ENCODE results near the gene TRAF5. TPM values are rescaled to one million over a fixed set of nuclear protein-coding genes. Genes with fewer than 3 reads are reported as not detected.

The TRAF5 gene
- total RNA-seq, 2 experiments from 2014 or later = 40.6 to 42.5 TPM

DNA sequence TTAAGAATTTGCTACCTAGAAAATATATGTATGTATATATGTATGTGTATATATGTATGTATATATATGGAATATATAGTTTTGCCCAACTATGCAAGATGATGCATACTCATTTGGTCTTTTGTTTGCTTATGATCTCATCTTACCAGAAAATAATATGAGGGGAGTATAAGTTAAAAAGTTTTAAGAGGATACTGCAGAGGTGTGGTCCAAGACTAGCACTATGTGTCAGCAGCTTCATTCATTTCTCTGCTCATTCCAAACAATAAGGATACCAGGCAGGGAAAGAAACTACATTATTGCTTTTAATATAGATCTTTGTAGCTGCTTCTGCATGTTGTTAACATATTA lies 44.6 kb upstream of the TRAF5 start:
- peak; percentile 57 for ATAC-seq
- Mint-ChIP-seq H3K27me3 (no peaks in the 10 kb centered on the region), H3K27ac (no peak overlapping the region), H3K4me1 (ENCODE audit: low read depth) (peaks cover 10% of the 10 kb centered on the region), H3K9me3 (no peaks in the 10 kb centered on the region), H3K36me3 (ENCODE audit: low read depth) (peaks cover 21% of the 10 kb centered on the region), H3K4me3 (no peak overlapping the region)
- CTCF ChIA-PET = interaction anchor here (0.7 to 1.5 kb wide), 3 partner anchors 42 to 233 kb away, joined by 3 read pairs; no protein-coding TSS in a partner anchor
- no peak for DNase-seq
- TF ChIP-seq, protein P1, sequence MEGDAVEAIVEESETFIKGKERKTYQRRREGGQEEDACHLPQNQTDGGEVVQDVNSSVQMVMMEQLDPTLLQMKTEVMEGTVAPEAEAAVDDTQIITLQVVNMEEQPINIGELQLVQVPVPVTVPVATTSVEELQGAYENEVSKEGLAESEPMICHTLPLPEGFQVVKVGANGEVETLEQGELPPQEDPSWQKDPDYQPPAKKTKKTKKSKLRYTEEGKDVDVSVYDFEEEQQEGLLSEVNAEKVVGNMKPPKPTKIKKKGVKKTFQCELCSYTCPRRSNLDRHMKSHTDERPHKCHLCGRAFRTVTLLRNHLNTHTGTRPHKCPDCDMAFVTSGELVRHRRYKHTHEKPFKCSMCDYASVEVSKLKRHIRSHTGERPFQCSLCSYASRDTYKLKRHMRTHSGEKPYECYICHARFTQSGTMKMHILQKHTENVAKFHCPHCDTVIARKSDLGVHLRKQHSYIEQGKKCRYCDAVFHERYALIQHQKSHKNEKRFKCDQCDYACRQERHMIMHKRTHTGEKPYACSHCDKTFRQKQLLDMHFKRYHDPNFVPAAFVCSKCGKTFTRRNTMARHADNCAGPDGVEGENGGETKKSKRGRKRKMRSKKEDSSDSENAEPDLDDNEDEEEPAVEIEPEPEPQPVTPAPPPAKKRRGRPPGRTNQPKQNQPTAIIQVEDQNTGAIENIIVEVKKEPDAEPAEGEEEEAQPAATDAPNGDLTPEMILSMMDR (IDR thresholded peaks at IDR 0.05) = no peak
- POLR2A ChIA-PET = interaction anchor here (1.0 kb wide), 1 partner anchor 31 kb away, joined by 3 read pairs; no protein-coding TSS in a partner anchor
- intact Hi-C loops (cut with micrococcal nuclease) = no loop called here

DNA sequence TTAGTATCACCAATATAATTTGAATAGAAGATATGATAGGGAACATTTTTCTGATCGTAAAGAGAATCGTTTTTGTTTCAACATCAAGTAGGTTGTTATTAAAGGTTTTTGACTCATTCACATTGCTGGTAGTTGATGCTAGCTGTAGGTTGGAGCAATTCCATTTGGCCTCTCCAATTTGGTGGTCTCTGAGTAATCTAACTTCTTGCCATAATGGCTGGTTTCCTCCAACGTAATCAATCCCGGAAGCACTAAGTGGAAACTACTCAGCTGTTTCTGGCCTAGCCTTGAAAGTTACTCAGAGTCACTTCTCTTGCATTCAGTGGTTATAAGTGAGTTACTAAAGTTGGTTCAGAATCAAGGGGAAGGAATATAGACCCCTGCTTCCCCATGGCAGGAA lies 41.4 kb upstream of the TRAF5 start:
- DNase-seq (no peak), ATAC-seq (no peak)
- H3K9me3 Mint-ChIP-seq = no peaks in the 10 kb centered on the region
- H3K4me3 Mint-ChIP-seq = no peak overlapping the region
- H3K27ac Mint-ChIP-seq = no peak overlapping the region
- no peaks in the 10 kb centered on the region for H3K27me3 Mint-ChIP-seq
- ChIA-PET CTCF (interaction anchor here (1.3 to 2.0 kb wide), 2 partner anchors 28 to 39 kb away, joined by 3 to 5 read pairs; no protein-coding TSS in a partner anchor), POLR2A (interaction anchor here (1.5 kb wide), 1 partner anchor 12 kb away, joined by 5 read pairs; no protein-coding TSS in a partner anchor)
- peaks cover 4% of the 10 kb centered on the region for H3K4me1 Mint-ChIP-seq (ENCODE audit: low read depth)
- TF ChIP-seq, protein P1 (IDR thresholded peaks at IDR 0.05) = no peak
- intact Hi-C loops (cut with micrococcal nuclease) = no loop called here
- H3K36me3 Mint-ChIP-seq (ENCODE audit: low read depth) = peaks cover 26% of the 10 kb centered on the region

DNA sequence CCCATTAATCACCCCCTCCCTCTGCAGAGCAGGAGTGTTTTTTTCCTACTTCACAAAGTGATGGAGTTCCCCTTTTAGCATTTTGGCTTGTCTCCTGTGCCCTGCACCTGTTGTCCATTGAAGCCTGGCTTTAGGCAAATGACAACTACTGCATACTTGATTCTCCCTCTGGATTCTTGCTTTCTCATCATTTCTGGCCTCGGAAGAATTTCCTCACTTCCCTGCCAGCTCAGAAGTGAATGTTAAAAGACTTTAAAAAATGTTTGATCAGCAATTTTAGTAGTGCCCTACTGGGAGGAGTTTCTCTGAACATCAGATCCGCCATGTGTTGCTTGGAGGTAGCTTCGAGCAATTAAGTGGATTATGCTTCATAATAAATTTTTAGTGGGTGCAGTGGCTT lies 39.4 kb upstream of the TRAF5 start:
- DNase-seq (no peak), ATAC-seq (no peak)
- Mint-ChIP-seq H3K27ac (no peak overlapping the region), H3K4me3 (no peak overlapping the region), H3K27me3 (no peaks in the 10 kb centered on the region), H3K36me3 (ENCODE audit: low read depth) (peaks cover 31% of the 10 kb centered on the region), H3K4me1 (ENCODE audit: low read depth) (peaks cover 6% of the 10 kb centered on the region), H3K9me3 (no peaks in the 10 kb centered on the region)
- ChIA-PET CTCF (no interaction called here), POLR2A (no interaction called here)
- intact Hi-C loops (cut with micrococcal nuclease) = no loop called here
- TF ChIP-seq, protein P1 (IDR thresholded peaks at IDR 0.05) = no peak

DNA sequence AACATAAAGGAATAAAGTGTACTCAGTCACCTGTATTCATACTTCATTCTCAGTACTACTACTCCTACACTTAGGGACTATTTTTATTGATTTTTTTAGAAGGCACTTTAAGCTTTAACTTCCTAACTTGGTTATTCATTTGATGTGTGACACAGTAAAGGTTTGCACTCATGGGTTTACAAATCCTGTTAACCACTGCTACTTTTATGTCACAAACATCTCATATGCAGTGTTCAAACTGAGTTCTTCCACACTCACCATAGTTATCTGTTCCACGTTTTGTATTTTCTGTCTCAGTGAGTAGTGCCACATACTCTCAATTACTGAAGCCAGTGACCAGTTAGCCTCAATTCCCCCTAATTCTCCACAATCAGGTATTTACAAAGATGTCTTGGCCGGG lies 34.2 kb upstream of the TRAF5 start:
- no peak overlapping the region for H3K4me3 Mint-ChIP-seq
- peaks cover 17% of the 10 kb centered on the region for H3K4me1 Mint-ChIP-seq (ENCODE audit: low read depth)
- POLR2A ChIA-PET = interaction anchor here (0.9 kb wide), 1 partner anchor 34 kb away, joined by 3 read pairs; no protein-coding TSS in a partner anchor
- no peaks in the 10 kb centered on the region for H3K27me3 Mint-ChIP-seq
- ATAC-seq (no peak), DNase-seq (no peak)
- peaks cover 29% of the 10 kb centered on the region for H3K36me3 Mint-ChIP-seq (ENCODE audit: low read depth)
- intact Hi-C loops (cut with micrococcal nuclease) = no loop called here
- TF ChIP-seq, protein P1 (IDR thresholded peaks at IDR 0.05) = no peak
- H3K9me3 Mint-ChIP-seq = no peaks in the 10 kb centered on the region
- no peak overlapping the region for H3K27ac Mint-ChIP-seq
- CTCF ChIA-PET = interaction anchor here (1.0 to 1.6 kb wide), 2 partner anchors 9 to 10 kb away, joined by 3 read pairs; no protein-coding TSS in a partner anchor

DNA sequence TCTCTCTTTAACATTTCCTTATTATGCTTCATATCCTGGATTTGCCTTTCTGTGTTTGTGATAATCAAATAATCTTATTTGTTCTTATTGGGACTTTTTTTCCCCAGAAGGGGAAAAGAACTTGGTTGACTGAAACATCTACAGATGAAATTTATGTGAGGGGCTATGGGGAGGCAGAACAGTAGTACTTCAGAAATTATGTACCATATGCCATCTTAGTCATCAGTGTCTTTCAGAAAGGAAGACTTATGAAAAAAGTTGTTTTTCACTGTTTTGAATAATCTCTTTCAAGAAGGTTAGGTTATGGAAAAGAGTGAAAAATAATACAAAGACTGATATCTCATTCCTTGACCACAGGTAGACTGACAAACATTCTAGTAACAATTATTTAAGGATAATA lies 30.2 kb upstream of the TRAF5 start:
- CTCF ChIA-PET = interaction anchor here (0.6 to 2.8 kb wide), 4 partner anchors 27 to 180 kb away, joined by 3 to 15 read pairs (median 4); no protein-coding TSS in a partner anchor
- intact Hi-C loops (cut with micrococcal nuclease) = no loop called here

More for the DNA sequence above, 30.2 kb upstream of the TRAF5 start:
- H3K4me1 Mint-ChIP-seq (ENCODE audit: low read depth) = peaks cover 33% of the 10 kb centered on the region
- DNase-seq (no peak), ATAC-seq (peak; percentile 65)
- TF ChIP-seq, protein P1 (IDR thresholded peaks at IDR 0.05) = no peak
- POLR2A ChIA-PET = interaction anchor here (0.6 to 2.1 kb wide), 2 partner anchors 12 to 29 kb away, joined by 3 to 5 read pairs; no protein-coding TSS in a partner anchor
- peaks cover 45% of the 10 kb centered on the region for H3K36me3 Mint-ChIP-seq (ENCODE audit: low read depth)
- no peaks in the 10 kb centered on the region for H3K9me3 Mint-ChIP-seq
- no peaks in the 10 kb centered on the region for H3K27me3 Mint-ChIP-seq
- H3K4me3 Mint-ChIP-seq = no peak overlapping the region
- peak overlapping the region; percentile 84 for H3K27ac Mint-ChIP-seq
